ENCODE data around the gene MMP23B. TPM values are rescaled to one million over a fixed set of nuclear protein-coding genes. Genes with fewer than 3 reads are reported as not detected.

The MMP23B gene
- 1.2 and 4.7 TPM in 2 replicates for total RNA-seq

DNA sequence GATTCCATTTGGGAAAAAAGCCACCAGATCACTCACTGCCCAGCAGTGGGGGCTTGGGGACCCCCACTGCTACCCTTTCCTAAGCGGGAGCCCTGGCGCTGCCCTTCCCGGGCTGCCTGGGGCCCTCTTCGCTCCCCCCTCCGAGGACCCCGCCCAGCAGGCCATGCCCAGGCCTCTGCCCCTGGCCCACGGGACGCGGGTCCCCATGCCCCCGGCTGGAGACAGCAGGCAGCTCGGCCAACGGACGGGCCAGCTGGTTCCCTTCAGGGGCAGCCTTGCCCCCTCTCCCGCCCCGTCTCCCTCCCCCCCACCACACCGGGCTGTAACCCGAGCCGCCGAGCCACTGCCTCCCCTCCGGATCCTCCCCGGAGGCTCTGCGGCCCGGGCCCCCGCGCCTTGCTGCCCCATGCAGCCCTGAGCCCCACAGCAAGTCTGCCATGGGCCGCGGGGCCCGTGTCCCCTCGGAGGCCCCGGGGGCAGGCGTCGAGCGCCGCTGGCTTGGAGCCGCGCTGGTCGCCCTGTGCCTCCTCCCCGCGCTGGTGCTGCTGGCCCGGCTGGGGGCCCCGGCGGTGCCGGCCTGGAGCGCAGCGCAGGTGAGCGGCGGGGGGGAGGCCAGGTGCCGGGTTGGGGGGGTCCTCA is at the start of gene MMP23B:
Gene MMP23B, plus strand, starts transcription at position 392 of the 639 bp plus-strand sequence. Its CDS starts 46 bp downstream, at position 438.

DNA sequence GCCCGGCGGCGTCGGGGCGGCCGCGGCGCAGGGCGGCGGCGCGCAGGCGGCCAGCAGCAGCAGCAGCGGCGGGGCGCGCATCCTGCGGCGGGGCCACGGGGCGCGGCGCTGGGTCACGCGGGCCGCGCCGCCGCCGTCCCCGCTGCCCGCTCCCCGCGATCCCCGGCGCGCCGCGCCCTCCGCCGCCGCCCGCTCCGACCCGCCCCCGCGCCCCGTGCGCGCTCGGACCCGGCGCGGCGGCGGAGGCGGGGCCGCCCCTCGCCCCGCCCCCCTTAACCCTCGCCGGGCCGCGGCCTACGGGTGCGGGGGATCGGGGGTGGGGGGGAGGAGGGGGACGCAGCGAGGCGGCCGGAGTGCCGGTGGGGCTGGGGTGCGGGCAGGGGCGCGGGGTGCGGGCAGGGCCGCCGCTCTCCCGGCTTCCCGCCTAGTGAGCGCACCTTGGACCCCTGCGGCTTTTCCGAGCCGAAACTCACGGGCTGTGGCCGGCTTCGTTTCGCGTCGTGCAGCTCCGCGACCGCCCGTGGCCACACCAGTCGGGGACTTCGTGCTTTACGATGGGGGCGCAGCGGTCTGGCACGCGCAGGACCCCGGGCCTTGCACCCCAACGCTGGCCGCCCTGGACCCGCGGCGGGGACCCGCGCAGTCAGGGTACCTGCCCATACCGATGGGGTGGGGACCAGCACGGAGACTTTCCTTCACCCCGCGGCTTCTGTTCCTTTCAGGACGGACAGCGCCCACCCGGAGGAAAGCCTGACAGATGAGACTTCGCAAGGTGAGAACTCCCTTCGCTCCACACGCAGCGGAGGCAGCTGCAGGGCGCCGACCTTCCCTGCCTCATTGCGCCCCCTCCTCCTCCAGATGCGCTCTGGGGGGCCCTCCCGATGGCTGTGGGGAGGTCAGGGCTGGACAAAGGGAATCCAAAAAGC is 31.8 kb upstream of the MMP23B start, which contains the start of gene FNDC10:
Gene FNDC10, minus strand, starts transcription at position 201 of the 926 bp plus-strand sequence. Its CDS starts 120 bp downstream, at position 81.

DNA sequence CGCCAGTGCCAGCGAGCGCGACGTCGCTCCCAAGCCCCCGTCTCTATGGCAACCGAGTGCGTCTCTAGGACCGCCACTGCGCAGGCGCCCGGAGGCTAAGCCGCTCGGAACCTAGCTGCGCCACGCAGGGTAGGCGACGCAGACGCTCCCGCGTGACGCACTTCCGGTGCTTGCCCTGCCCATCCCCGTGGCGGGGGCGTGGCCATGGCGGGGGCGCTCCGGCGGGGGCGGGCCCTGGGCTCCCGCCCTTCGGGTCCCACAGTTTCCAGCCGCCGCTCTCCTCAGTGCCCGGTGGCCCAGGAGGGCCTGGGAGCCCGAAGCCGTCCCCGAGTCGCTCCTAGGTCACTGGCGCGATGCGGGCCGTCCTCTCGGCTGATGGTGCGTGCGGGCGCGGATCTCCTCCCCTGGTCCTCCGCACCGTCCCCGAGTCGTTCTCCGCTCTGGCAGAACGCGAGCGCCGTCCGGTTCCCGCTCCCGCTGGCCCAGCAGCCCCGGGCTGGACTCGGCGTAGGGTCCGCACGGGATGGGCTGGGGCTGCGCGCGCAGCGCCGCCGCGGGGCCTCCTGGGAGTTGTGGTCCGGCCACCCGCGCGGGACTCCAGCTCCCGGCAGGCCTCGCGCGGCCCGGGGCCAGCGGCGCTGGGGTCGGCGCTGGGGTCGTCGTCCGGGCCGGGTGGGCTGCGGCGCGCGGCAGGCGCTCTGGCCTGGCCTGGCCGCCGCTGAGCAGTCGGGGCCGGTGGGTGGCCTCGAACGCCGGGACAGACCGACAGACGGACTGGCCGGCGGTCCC is 16.5 kb upstream of the MMP23B start, which contains the start of gene MIB2:
Gene MIB2, plus strand, starts transcription at position 245 of the 789 bp plus-strand sequence. CDS start 7,953 bp downstream, outside the sequence.

DNA sequence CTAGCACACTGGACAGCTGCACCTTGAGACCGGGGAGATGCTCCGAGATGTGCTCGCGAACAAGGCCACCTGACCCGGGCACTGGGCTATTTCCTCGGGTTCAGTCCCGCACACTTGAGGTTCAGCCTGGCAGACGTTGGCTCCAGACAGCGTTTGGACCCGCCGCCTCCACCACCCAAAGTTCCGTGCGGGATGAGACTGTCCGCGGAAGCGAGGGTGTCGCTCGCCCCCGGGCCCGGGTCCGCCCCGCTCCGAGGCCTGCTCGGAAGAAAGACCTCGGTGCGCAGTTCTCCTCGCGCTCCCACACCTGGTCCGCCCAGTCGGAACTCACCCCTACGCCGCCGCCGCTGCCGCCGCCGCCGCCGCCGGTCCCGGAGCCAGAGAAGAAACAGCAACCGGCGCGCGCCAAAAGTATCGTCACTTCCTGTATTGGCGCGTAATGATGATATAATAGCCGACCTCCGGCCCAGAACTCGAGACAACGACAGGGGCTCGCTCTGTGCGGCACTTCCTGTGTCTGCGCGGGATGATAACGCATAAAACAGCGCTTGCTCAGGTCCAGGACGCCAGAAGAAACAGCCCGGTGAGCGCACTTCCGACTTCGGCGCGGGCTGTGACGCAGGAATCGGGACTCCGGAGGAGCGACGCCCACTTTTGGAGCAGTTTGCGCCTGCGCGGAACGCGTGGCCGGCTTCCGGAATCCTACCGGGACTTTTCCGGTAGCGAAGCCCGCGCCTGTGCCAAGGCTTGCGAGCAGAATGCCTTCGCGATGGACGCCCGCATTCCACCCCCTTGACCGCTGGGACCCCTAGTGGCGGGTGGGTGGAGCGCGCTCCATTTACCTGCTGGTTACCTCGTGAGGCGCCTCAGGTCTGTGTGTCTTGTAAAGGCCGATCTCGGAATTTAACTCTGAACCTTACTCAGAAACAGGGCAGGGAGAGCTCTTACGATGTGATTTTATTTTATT is 26.9 kb downstream of the MMP23B start, which contains the start of gene CDK11B:
Gene CDK11B, minus strand, starts transcription at position 422 of the 967 bp plus-strand sequence. CDS start 1,519 bp downstream, outside the sequence.

Other genes starting within 250 kb of the MMP23B start
- 125 and 147 TPM in 2 replicates for gene CCNL2, start 232.8 kb upstream of the MMP23B start, total RNA-seq
- gene MRPL20, start 224.9 kb upstream of the MMP23B start, total RNA-seq = 72.1 and 100 TPM in 2 replicates
- 0.77 and 0.87 TPM in 2 replicates for gene ANKRD65, start 210.9 kb upstream of the MMP23B start, total RNA-seq
- 3.2 and 5.1 TPM in 2 replicates for gene VWA1, start 196.5 kb upstream of the MMP23B start, total RNA-seq
- gene ATAD3C, start 182.5 kb upstream of the MMP23B start, total RNA-seq = 0.50 TPM in 1 of 2 replicates, not detected in the other
- gene ATAD3B, start 160.4 kb upstream of the MMP23B start, total RNA-seq = 16.9 and 35.3 TPM in 2 replicates
- 33.6 and 79.5 TPM in 2 replicates for gene ATAD3A, start 120.0 kb upstream of the MMP23B start, total RNA-seq
- gene TMEM240, start 91.5 kb upstream of the MMP23B start, total RNA-seq = 3.3 and 7.2 TPM in 2 replicates
- gene SSU72, start 57.3 kb upstream of the MMP23B start, total RNA-seq = 62.5 and 67.6 TPM in 2 replicates
- gene FNDC10, start 32.0 kb upstream of the MMP23B start, total RNA-seq = 0.77 and 1.00 TPM in 2 replicates
- gene MIB2, start 16.7 kb upstream of the MMP23B start, total RNA-seq = 49.7 and 112 TPM in 2 replicates
- 8.4 and 12.3 TPM in 2 replicates for gene CDK11B, start 26.8 kb downstream of the MMP23B start, total RNA-seq
- gene SLC35E2B, start 60.6 kb downstream of the MMP23B start, total RNA-seq = 31.8 and 35.4 TPM in 2 replicates
- 12.4 and 15.2 TPM in 2 replicates for gene CDK11A, start 92.2 kb downstream of the MMP23B start, total RNA-seq
- 36.9 and 40.3 TPM in 2 replicates for gene NADK, start 146.3 kb downstream of the MMP23B start, total RNA-seq